Fibroblast of lung (primary cell): ENCODE measurements around the gene PWWP2B. TPM values are rescaled to one million over a fixed set of nuclear protein-coding genes. Genes with fewer than 3 reads are reported as not detected.

ENCODE experiments used
- DNase-seq, 2 donors: peaks; one replicate each; pipeline versions ENCODE4 v3.0.0 to v3.0.0-alpha.2; 2010; ENCODE audit warnings: low read depth in 2 of 2
- H2AFZ ChIP-seq: 2 replicates; pipeline ENCODE4 v1.5.1; 2012; ENCODE audit warnings: low read length, control low read depth, inconsistent platforms
- H3K27ac ChIP-seq: 2 replicates; pipeline ENCODE4 v1.5.1; 2011; ENCODE audit warnings: low read length, control low read depth; ENCODE audit not compliant: insufficient read depth
- H3K27me3 ChIP-seq: 2 replicates; pipeline ENCODE4 v1.5.1; 2011; ENCODE audit warnings: mild to moderate bottlenecking, low read length; ENCODE audit not compliant: control insufficient read depth, insufficient read depth
- H3K36me3 ChIP-seq: 2 replicates; pipeline ENCODE4 v1.5.1; 2011; ENCODE audit warnings: low read length; ENCODE audit not compliant: control insufficient read depth, insufficient read depth
- H3K4me1 ChIP-seq: 2 replicates; pipeline ENCODE4 v1.5.1; 2011; ENCODE audit warnings: low read length; ENCODE audit not compliant: control insufficient read depth, insufficient read depth; ENCODE audit errors: extremely low read depth
- H3K4me2 ChIP-seq: 2 replicates; pipeline ENCODE4 v1.5.1; 2011; ENCODE audit warnings: low read length, control low read depth; ENCODE audit not compliant: insufficient read depth; ENCODE audit errors: extremely low read depth
- H3K4me3 ChIP-seq, 4 experiments: fragments of 200-600 bp in 1 of 4; sonication (generic) in 1 of 4; replicated peaks in 1 of 4; 2 replicates each; pipeline ENCODE4 v1.5.1; 2011 to 2016; ENCODE audit warnings: low read length in 4 of 4, low read depth in 3 of 4, mild to moderate bottlenecking in 3 of 4, control low read depth in 2 of 4, inconsistent platforms in 1 of 4, mixed read lengths in 1 of 4; ENCODE audit not compliant: insufficient read depth in 1 of 4; ENCODE audit errors: control extremely low read depth in 1 of 4
- H3K79me2 ChIP-seq: 2 replicates; pipeline ENCODE4 v1.5.1; 2012; ENCODE audit warnings: mild to moderate bottlenecking, low read length, inconsistent platforms; ENCODE audit not compliant: control insufficient read depth, insufficient read depth
- H3K9ac ChIP-seq: 2 replicates; pipeline ENCODE4 v1.5.1; 2011; ENCODE audit warnings: mild to moderate bottlenecking, low read length, control low read depth; ENCODE audit not compliant: insufficient read depth
- H3K9me3 ChIP-seq: 2 replicates; pipeline ENCODE4 v1.5.1; 2012; ENCODE audit warnings: low read depth, low read length; ENCODE audit not compliant: control insufficient read depth, insufficient read depth
- H4K20me1 ChIP-seq: 2 replicates; pipeline ENCODE4 v1.5.1; 2011; ENCODE audit warnings: low read length; ENCODE audit not compliant: control insufficient read depth, insufficient read depth; ENCODE audit errors: extremely low read depth
- CTCF ChIP-seq, 2 donors: IDR thresholded peaks in 1 of 2; conservative IDR thresholded peaks in 1 of 2; 1 replicate in 1 of 2; 2 replicates in 1 of 2; pipeline ENCODE4 v1.5.1; 2011 to 2012; ENCODE audit warnings: low read length in 2 of 2, control low read depth in 1 of 2, inconsistent platforms in 1 of 2, low read depth in 1 of 2, mild to moderate bottlenecking in 1 of 2
- EZH2 ChIP-seq: IDR thresholded peaks from 2 replicates; pipeline ENCODE4 v1.5.1; 2012; ENCODE audit warnings: low read length, control low read depth, mild to moderate bottlenecking; ENCODE audit errors: missing control alignments
- polyA plus RNA-seq, 2 donors: library from polyadenylated mRNA; depleted of rRNA in 1 of 2; stranded (reverse) in 1 of 2; unstranded in 1 of 2; fragments of >200 nt; gene quantifications; 2 replicates each; pipeline ENCODE4 v1.2.1, GENCODE V29; 2011 to 2012; ENCODE audit warnings: missing spikeins in 1 of 2
- total RNA-seq: library from RNA; depleted of rRNA; stranded (reverse); fragments of >200 nt; gene quantifications from 2 replicates; pipeline ENCODE4 v1.2.1, GENCODE V29; 2014

The PWWP2B gene
- total and polyA plus RNA-seq, 2 donors (not counting 1 experiment from before 2014, with no cell fraction given), result 1.5 to 15.9 TPM

DNA sequence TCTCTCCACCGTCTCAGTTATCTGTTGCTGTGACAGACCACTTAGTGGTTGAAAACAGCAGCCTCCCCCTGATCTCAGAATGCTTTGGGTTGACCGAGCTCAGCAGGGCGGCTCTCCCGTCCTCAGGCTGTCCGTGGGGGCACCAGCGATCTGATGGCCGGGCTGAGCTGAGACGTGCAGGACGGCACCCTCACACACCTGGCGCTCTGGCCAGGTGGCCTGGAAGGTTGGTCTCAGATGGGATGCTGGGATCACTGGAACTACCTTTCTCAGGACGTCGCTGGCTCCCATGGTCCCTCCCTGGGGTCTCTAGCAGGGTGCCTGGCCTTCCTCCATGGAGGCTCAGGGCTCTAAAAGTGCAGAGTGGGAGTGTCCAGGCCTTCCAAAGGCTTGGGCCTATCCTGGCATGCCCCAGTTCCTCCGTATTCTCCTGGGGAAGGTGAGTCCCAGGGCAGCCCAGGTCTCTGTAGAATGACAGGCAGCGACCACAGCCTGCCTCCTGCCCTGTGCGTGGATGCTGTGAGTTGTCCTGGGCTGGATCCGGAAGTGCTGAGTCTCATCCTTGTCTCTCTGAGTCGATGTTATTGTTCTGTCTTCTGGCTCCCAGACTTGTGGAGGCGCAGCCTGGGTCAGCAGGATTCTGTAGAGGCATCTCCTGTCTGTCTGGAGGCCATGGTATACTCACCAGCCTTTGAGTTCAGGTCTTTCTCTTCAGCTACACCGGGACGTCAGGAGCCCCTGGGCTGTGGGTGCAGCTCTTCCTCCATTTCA, 12.2 kb upstream of the PWWP2B start:
- Histone ChIP-seq H3K79me2 (no peaks in the 10 kb centered on the region), H4K20me1 (no peaks in the 10 kb centered on the region), H3K4me2 (no peak overlapping the region), H3K9ac (no peak overlapping the region), H2AFZ (no peak overlapping the region), H3K36me3 (no peaks in the 10 kb centered on the region), H3K9me3 (no peaks in the 10 kb centered on the region), H3K4me1 (no peaks in the 10 kb centered on the region), H3K27ac (no peak overlapping the region), H3K27me3 (no peaks in the 10 kb centered on the region), H3K4me3 (no peak overlapping the region)
- no peak for DNase-seq
- TF ChIP-seq CTCF (conservative IDR thresholded peaks at IDR 0.05 in 1 of 2, IDR thresholded peaks at IDR 0.05 in 1 of 2; ENCODE audit: low read depth in 1 of 2, low read length in 2 of 2) (no peak), EZH2 (no peak)

DNA sequence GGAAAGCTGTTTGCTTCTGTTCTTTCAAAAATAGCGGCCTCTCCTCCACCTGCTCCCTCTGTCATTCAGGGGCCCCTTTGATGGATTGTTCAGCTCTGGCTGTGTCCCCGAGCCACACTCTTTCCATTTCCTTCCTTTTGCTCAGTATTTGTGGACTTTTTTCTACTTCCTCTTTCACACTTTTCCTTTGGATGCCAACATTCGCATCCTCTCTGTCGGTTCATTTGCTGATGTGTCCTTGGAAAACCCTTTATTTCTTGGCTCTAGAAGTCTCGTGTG, 11.7 kb upstream of the PWWP2B start:
- Histone ChIP-seq H3K79me2 (no peaks in the 10 kb centered on the region), H3K4me3 (no peak overlapping the region), H3K27ac (no peak overlapping the region), H3K36me3 (no peaks in the 10 kb centered on the region), H3K9me3 (no peaks in the 10 kb centered on the region), H3K9ac (no peak overlapping the region), H4K20me1 (no peaks in the 10 kb centered on the region), H2AFZ (no peak overlapping the region), H3K4me1 (no peaks in the 10 kb centered on the region), H3K27me3 (no peaks in the 10 kb centered on the region), H3K4me2 (no peak overlapping the region)
- DNase-seq, result no peak
- no peak for TF ChIP-seq EZH2
- TF ChIP-seq CTCF (conservative IDR thresholded peaks at IDR 0.05 in 1 of 2, IDR thresholded peaks at IDR 0.05 in 1 of 2; ENCODE audit: low read depth in 1 of 2, low read length in 2 of 2), result no peak

- DNase-seq, result no peak
- Histone ChIP-seq H3K27me3 (no peaks in the 10 kb centered on the region), H3K4me3 (no peak overlapping the region), H3K9ac (no peak overlapping the region), H2AFZ (no peak overlapping the region), H4K20me1 (no peaks in the 10 kb centered on the region), H3K9me3 (no peaks in the 10 kb centered on the region), H3K4me2 (no peak overlapping the region), H3K27ac (no peak overlapping the region), H3K79me2 (no peaks in the 10 kb centered on the region), H3K36me3 (no peaks in the 10 kb centered on the region), H3K4me1 (no peaks in the 10 kb centered on the region)
- TF ChIP-seq EZH2 (no peak), CTCF (conservative IDR thresholded peaks at IDR 0.05 in 1 of 2, IDR thresholded peaks at IDR 0.05 in 1 of 2; ENCODE audit: low read depth in 1 of 2, low read length in 2 of 2) (no peak)
These were observed 11.1 kb upstream of the PWWP2B start for GRCh38 chr10:132385721-132386418.
